ENCODE measurements around the gene MAPKBP1. TPM values are rescaled to one million over a fixed set of nuclear protein-coding genes. Genes with fewer than 3 reads are reported as not detected.

Gene MAPKBP1
- total and polyA plus RNA-seq, 2 of the 8 experiments (the other 6 are each of a cell fraction or from before 2014, with no cell fraction given), result 4.3 to 11.3 TPM

- TF ChIP-seq BACH1 (IDR thresholded peaks at IDR 0.05; ENCODE audit: low read length), result no peak
These were observed 59.8 kb downstream of the MAPKBP1 start (continued) for GRCh38 chr15:41834096-41834495.

Measured in H1 (cell line).